Activated CD8-positive, alpha-beta memory T cell treated with anti-CD3 and anti-CD28 coated beads, Interleukin-2, amount 10 ng/mL, durations not matched to agents 7 days and 5 days (primary cell): ENCODE data around the gene SOX13. TPM values are rescaled to one million over a fixed set of nuclear protein-coding genes. Genes with fewer than 3 reads are reported as not detected.

Experiments used
- ATAC-seq: fragments of 150-1000 bp; cut with Tn5 transposase; one replicate; pipeline ENCODE4 v1.10.0; 2021; ENCODE audit warnings: moderate library complexity
- CTCF ChIA-PET: fragments of 350-600 bp; sonication (Branson Sonifier 250); formaldehyde crosslinking; loops from one replicate; lab custom pipeline; 2021; ENCODE audit warnings: antibody characterized with exemption; lab: Charles Lee
- DNase-seq: peaks from one replicate; pipeline ENCODE4 v3.0.0-alpha.2; 2020
- H3K27ac Mint-ChIP-seq: one replicate; pipeline ENCODE4 v1.8.0; 2021; ENCODE audit warnings: mild to moderate bottlenecking, mixed read lengths
- H3K27me3 Mint-ChIP-seq: one replicate; pipeline ENCODE4 v1.8.0; 2021; ENCODE audit warnings: mixed read lengths
- H3K36me3 Mint-ChIP-seq: one replicate; pipeline ENCODE4 v1.8.0; 2021; ENCODE audit warnings: mild to moderate bottlenecking, mixed read lengths
- H3K4me1 Mint-ChIP-seq: one replicate; pipeline ENCODE4 v1.8.0; 2021; ENCODE audit warnings: mixed read lengths
- H3K4me3 Mint-ChIP-seq: one replicate; pipeline ENCODE4 v1.8.0; 2021; ENCODE audit warnings: mild to moderate bottlenecking, moderate library complexity, mixed read lengths
- H3K9me3 Mint-ChIP-seq: one replicate; pipeline ENCODE4 v1.8.0; 2022; ENCODE audit warnings: low read depth, mixed read lengths
- total RNA-seq, 2 experiments: library from RNA; stranded (reverse); gene quantifications; one replicate each; pipeline ENCODE4 v1.2.3, GENCODE V29; 2021

SOX13 gene
- total RNA-seq, 2 experiments from 2014 or later = 1.0 to 1.9 TPM

DNA sequence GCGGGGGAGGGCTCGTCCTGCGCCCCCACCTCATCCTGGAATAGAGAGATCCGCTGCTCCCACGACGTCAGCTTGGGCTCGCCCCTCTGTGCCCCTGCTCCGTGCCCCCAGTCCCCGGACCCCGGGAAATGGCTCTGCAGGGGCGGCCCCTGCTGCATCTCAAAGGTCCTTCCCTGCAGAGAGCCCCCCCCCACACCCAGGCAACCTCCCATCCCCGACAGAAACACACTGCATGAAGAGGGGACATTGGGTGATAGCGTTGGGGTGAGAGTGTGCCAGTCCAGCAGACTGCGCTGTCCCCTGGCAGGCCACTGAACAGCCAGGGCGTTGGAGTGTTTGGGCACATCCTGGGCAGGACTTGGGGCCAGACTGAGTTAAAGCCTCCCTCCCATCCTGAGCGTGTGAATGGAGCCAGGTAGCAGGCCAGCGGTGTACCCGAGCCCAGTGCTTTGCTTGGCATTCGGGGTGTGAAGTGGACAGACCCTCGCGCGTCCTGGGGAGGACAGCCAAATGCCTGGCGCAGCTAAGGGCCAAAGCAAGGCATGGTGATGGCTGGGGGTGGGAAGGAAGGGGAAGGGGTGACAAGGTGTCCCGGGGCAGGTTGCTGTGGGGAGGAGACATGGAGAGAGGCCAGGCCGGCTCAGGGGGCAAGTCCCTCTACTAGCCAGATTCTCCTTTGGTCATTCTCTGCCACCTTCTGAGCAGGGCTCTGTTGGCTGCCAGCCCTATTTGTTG is 79.6 kb downstream of the SOX13 start:
- Mint-ChIP-seq H3K4me3 (peak overlapping the region; percentile 31), H3K4me1 (no peaks in the 10 kb centered on the region), H3K27me3 (peaks cover 20% of the 10 kb centered on the region), H3K9me3 (no peaks in the 10 kb centered on the region), H3K27ac (no peak overlapping the region), H3K36me3 (no peaks in the 10 kb centered on the region)
- no peak for DNase-seq
- no peak for ATAC-seq
- CTCF ChIA-PET = interaction anchor here (0.7 to 2.6 kb wide), 4 partner anchors 11 to 292 kb away, joined by 3 to 8 read pairs (median 4); no protein-coding TSS in a partner anchor

DNA sequence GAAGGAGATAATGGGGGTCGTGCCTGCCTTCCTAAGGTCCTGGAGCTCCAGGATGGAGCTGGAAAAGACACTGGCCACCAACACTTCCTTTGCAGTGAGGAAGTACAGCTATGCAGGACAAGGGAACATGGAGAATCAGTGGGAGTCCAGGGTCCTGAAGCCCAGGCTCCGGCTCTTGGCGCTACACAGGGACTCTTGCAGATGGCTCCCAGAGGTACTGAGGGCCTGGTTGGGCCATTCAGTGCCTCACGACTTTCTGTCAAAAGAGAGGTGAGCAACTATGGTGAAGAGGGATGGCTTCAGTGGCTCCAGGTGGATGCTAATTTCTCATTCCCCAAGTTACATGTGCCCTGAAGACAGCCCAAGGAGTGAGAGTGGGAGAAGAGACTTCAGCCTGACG is 80.8 kb downstream of the SOX13 start:
- peaks cover 20% of the 10 kb centered on the region for H3K27me3 Mint-ChIP-seq
- ATAC-seq (no peak), DNase-seq (no peak)
- no peak overlapping the region for H3K27ac Mint-ChIP-seq
- CTCF ChIA-PET = interaction anchor here (1.2 kb wide), 1 partner anchor 10 kb away, joined by 4 read pairs; no protein-coding TSS in a partner anchor
- H3K4me1 Mint-ChIP-seq = no peaks in the 10 kb centered on the region
- H3K4me3 Mint-ChIP-seq = no peak overlapping the region
- H3K9me3 Mint-ChIP-seq = no peaks in the 10 kb centered on the region
- no peaks in the 10 kb centered on the region for H3K36me3 Mint-ChIP-seq

DNA sequence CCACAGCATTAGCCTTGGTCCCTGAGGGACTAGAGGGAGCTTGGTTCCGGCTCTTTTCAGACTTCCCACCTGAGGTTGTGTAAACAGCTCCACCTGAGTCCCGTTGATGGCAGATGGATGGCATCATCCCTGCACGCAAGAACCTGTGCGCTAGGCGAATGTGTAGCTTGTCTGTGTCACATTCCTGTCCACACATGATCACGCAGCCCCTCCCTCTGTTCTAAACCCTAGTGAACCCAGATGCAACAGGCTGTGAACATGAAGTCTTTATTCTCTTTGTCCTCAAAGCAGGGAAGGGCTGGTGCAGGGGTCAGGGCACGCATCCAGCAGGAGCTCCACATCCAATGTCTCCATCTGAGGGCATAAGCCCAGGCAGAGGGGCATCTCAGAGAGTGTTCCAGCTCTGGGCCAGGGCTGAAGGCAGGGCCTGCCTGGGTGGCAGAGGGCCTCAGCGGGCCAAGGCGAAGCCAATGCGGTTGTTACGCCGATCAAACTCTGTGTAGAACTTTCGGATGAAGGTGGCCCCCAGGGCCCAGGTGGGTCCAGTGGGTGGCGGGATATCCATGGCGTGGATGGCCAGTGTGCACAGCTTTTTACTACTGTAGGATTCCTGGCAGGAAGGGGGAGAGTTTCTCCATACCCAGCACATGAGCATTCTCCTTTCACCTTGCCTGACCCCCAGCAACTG is 81.8 kb downstream of the SOX13 start:
- no peaks in the 10 kb centered on the region for H3K36me3 Mint-ChIP-seq
- H3K9me3 Mint-ChIP-seq = no peaks in the 10 kb centered on the region
- no peak overlapping the region for H3K27ac Mint-ChIP-seq
- no peak overlapping the region for H3K4me3 Mint-ChIP-seq
- H3K4me1 Mint-ChIP-seq = no peaks in the 10 kb centered on the region
- H3K27me3 Mint-ChIP-seq = peaks cover 20% of the 10 kb centered on the region
- ATAC-seq (no peak), DNase-seq (no peak)
- CTCF ChIA-PET = interaction anchor here (0.8 kb wide), 1 partner anchor 9 kb away, joined by 5 read pairs; no protein-coding TSS in a partner anchor

DNA sequence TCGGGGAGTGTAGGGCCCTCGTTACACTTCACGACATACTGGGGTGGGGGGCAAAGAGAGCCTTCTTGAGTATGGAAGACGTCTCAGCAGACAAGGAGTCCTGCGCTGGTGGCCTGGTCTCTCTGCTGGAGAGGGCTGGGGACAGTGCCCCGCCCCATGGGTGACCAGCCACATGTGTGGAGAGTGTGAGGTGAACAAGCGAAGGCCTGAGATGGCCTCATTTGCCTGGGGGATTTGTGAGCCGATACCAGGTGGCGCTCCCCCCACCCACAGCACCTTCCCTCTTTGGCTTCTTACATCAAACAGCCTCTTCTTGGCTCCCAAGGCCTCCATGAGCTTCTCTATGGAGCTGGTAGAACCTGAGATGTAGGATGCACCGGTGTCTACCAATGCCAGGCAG is 83.0 kb downstream of the SOX13 start:
- no peaks in the 10 kb centered on the region for H3K36me3 Mint-ChIP-seq
- ATAC-seq = no peak
- DNase-seq = no peak
- no peak overlapping the region for H3K27ac Mint-ChIP-seq
- peaks cover 11% of the 10 kb centered on the region for H3K27me3 Mint-ChIP-seq
- H3K4me1 Mint-ChIP-seq = no peaks in the 10 kb centered on the region
- CTCF ChIA-PET = no interaction called here
- no peak overlapping the region for H3K4me3 Mint-ChIP-seq
- no peaks in the 10 kb centered on the region for H3K9me3 Mint-ChIP-seq

DNA sequence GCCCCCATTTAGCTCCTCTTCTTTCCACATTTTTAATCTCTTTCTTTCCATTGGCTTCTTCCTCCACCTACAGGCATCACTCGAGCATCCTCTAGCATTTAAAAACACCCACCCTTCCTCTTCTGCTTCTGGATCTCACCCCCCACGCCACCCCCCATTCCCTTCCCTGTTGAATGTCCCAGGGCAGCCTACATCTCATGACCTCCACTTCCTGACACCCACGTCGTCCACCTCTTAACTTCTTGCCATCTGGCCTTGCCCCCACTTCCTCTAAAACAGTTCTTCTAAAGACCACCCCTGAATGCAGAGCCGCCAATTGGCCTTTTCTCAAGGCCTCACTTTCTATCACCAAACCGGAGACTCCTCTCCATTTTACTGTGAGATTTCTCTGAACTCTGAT is 85.0 kb downstream of the SOX13 start:
- H3K27me3 Mint-ChIP-seq = peaks cover 3% of the 10 kb centered on the region
- no peaks in the 10 kb centered on the region for H3K36me3 Mint-ChIP-seq
- no peak overlapping the region for H3K4me3 Mint-ChIP-seq
- no peaks in the 10 kb centered on the region for H3K4me1 Mint-ChIP-seq
- H3K9me3 Mint-ChIP-seq = no peaks in the 10 kb centered on the region
- ATAC-seq = no peak
- CTCF ChIA-PET = interaction anchor here (2.6 kb wide), 1 partner anchor 206 kb away, joined by 8 read pairs; no protein-coding TSS in a partner anchor
- DNase-seq = no peak
- H3K27ac Mint-ChIP-seq = no peak overlapping the region

DNA sequence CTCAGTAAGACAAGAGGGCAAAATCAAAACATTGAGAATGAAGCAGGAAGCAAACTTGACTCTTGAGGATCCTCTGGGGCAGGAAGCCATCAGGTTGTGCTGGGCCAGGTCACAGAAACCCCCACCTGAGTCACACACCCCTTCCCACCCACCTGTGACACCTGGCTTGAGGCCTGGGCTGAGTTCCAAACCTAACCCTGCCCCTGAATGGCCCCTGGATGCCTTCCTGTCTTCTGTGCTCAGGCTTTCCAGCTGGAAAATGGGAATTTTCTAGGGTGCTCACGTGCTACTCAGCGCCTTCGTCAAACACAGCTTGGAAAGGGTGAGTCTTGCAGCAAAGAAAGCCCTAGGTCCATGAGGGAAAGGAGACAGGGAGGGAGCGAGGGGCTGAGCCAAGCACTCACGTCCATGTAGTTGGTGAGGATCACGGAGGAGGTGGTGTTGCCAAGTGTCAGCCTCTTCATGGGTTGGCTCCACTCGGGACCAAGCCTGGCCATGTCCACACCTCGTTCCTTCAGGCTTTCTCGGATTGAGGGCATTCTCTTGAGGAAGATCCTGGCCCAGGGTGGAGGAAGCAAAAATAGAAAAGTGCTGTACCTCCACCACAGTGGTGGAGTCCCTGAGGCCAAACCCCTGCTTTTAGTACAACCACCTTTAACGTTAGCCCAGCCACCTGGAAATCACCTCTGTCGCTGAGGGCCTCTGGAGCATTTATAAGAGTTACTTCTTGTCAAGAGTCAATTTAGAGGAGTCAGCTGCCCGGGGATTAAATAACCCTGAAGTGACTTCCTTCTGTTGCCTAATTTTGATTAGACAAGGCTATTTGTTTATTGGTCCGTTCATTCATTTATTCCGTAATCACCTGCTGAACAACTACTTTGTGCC is 88.9 kb downstream of the SOX13 start:
- DNase-seq (no peak), ATAC-seq (no peak)
- no peak overlapping the region for H3K4me3 Mint-ChIP-seq
- H3K4me1 Mint-ChIP-seq = no peaks in the 10 kb centered on the region
- H3K9me3 Mint-ChIP-seq = no peaks in the 10 kb centered on the region
- H3K36me3 Mint-ChIP-seq = no peaks in the 10 kb centered on the region
- no peak overlapping the region for H3K27ac Mint-ChIP-seq
- peaks cover 3% of the 10 kb centered on the region for H3K27me3 Mint-ChIP-seq
- CTCF ChIA-PET = interaction anchor here (0.9 to 4.4 kb wide), 19 partner anchors 11 to 645 kb away, joined by 3 to 39 read pairs (median 5); partner anchors contain the start of genes ETNK2 and PLEKHA6

DNA sequence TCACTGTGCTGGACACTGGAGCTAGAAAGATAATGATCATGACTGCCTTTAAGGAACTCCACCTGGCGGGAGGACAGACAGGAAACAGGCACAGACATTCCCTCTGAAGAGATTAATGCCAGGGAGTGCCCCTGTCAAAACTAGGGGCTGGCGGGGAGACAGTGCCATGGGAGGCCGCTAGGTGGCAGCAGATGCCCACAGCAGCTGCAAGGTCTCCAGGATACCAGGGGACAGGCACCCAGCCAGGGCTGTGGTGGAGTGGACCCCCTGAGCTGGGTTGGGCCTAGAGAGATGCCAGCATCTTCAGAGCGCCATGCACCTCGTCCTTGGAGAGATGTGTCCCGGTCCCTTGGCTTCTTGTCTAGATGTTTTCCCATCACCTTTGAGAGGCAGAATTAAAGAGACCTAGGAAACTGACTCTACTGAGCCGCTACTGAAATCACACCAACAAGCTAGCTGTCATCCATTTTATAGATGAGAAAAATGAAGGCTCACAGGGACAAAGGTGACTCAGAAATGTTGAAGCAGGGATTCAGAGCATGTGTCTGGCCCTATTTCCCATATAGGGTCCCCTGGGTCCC is 89.7 kb downstream of the SOX13 start:
- peak; percentile 88 for ATAC-seq
- H3K4me3 Mint-ChIP-seq = no peak overlapping the region
- no peaks in the 10 kb centered on the region for H3K4me1 Mint-ChIP-seq
- no peak overlapping the region for H3K27ac Mint-ChIP-seq
- peak; percentile 80 for DNase-seq
- H3K27me3 Mint-ChIP-seq = peaks cover 3% of the 10 kb centered on the region
- no peaks in the 10 kb centered on the region for H3K9me3 Mint-ChIP-seq
- no peaks in the 10 kb centered on the region for H3K36me3 Mint-ChIP-seq
- CTCF ChIA-PET = interaction anchor here (0.6 to 4.4 kb wide), 28 partner anchors 8 to 644 kb away, joined by 3 to 39 read pairs (median 4); partner anchors contain the start of genes ETNK2 and PLEKHA6

DNA sequence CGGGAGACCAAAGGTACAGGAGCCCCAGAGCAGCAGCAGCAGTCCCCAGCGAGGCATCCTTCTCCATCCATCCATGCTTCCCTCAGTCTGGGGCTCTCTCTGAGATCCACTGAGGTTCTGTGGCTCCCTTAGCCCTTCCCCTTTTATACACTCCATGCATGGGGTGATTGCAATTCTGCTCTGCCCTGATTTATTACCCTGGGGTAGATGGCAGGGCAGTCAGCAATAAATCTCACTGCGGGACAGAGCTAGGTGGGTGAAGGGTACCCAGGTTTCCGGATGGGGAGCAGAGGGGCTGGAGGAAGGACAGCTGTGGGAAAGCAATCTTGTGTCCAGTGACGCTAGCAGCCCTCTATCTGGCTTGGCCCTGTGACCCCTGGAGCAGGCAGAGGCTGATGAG is 93.3 kb downstream of the SOX13 start, which contains the start of gene REN:
TSS of gene REN (minus strand) at position 119 of the 400 bp plus-strand sequence. CDS start at position 75, 44 bp downstream.
- Mint-ChIP-seq H3K27me3 (peaks cover 3% of the 10 kb centered on the region), H3K36me3 (peaks cover 2% of the 10 kb centered on the region), H3K4me1 (no peaks in the 10 kb centered on the region), H3K4me3 (no peak within 1 kb of the TSS), H3K9me3 (peaks cover 8% of the 10 kb centered on the region), H3K27ac (no peak within 1 kb of the TSS)
- DNase-seq (no peak), ATAC-seq (no peak)
- CTCF ChIA-PET = interaction anchor here (1.1 to 3.1 kb wide), 4 partner anchors 38 to 265 kb away, joined by 3 to 16 read pairs (median 5); no protein-coding TSS in a partner anchor

DNA sequence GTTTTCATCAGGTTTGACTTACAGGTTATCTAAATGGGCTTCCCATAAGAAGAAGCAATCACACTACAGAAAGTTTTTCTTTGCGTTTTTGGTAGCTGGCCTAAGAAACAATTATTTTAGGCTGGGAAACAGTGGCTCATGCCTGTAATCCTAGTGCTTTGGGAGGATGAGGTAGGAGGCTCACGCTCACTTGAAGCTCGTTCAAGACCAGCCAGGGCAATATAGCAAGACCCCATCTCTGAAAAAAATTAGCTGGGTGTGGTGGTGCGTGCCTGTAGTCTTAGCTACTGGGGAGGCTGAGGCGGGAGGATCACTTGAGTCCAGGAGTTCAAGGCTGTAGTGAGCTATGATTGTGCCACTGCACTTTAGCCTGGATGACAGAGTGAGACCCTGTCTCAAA is 94.8 kb downstream of the SOX13 start:
- no peak overlapping the region for H3K4me3 Mint-ChIP-seq
- peaks cover 3% of the 10 kb centered on the region for H3K27me3 Mint-ChIP-seq
- no peak overlapping the region for H3K27ac Mint-ChIP-seq
- no peaks in the 10 kb centered on the region for H3K4me1 Mint-ChIP-seq
- ATAC-seq = no peak
- H3K9me3 Mint-ChIP-seq = peaks cover 16% of the 10 kb centered on the region
- DNase-seq = no peak
- peaks cover 3% of the 10 kb centered on the region for H3K36me3 Mint-ChIP-seq
- CTCF ChIA-PET = interaction anchor here (2.5 to 3.1 kb wide), 2 partner anchors 196 to 230 kb away, joined by 7 to 16 read pairs; no protein-coding TSS in a partner anchor

DNA sequence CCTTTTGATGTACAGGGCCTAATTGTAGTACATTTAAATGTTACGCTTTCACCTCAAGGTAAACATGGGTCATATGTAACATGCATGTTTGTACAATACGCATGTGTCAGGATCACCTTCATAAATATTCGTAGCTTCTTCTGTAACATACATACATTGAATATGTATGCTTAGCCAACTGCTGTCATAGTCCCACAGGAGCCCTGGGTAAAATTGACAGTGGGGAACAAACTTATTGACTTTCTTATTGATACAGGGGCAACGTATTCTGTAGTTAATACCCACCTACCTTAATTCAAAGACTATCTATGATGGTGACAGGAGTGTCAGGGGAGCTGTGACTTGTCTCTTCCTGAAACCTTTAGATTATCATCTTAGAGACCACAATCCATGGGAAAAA is 96.9 kb downstream of the SOX13 start:
- DNase-seq = no peak
- Mint-ChIP-seq H3K27me3 (peaks cover 3% of the 10 kb centered on the region), H3K27ac (no peak overlapping the region), H3K4me3 (no peak overlapping the region), H3K4me1 (no peaks in the 10 kb centered on the region), H3K36me3 (peaks cover 3% of the 10 kb centered on the region), H3K9me3 (peaks cover 16% of the 10 kb centered on the region)
- CTCF ChIA-PET = interaction anchor here (1.2 kb wide), 1 partner anchor 37 kb away, joined by 3 read pairs; no protein-coding TSS in a partner anchor
- ATAC-seq = no peak

DNA sequence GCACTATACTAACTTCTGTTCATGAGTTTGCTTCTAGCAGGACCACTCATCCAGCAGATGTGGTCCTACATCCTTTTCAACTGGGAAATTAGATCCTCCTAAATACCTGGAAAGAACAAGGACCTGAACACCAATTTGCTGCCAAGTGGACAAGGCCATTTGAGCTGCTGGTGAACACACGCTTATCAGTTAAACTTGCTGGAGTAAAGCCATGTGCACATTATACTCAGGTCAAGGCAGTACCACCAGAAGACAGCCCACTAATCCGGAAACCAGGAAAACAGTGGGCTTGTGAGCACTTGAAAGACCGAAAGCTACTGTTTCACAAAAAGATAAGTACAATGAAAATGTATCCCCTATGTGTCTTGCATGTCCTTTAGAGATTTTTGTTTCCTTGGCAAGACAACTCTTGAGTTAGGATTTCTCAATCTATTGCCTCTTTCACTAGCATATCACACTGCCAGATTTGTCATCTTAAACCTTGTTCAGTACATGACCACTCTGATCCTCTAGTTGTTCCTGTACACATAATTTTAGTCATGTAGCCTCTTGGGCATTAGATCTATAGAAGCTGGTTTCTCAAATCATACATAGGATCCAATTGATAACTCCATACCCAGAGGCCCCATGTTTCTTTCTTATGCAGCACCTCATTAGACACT is 97.7 kb downstream of the SOX13 start:
- no peak overlapping the region for H3K27ac Mint-ChIP-seq
- no peaks in the 10 kb centered on the region for H3K4me1 Mint-ChIP-seq
- ATAC-seq (no peak), DNase-seq (no peak)
- H3K4me3 Mint-ChIP-seq = no peak overlapping the region
- H3K9me3 Mint-ChIP-seq = peaks cover 16% of the 10 kb centered on the region
- peaks cover 3% of the 10 kb centered on the region for H3K36me3 Mint-ChIP-seq
- no peaks in the 10 kb centered on the region for H3K27me3 Mint-ChIP-seq
- CTCF ChIA-PET = no interaction called here

DNA sequence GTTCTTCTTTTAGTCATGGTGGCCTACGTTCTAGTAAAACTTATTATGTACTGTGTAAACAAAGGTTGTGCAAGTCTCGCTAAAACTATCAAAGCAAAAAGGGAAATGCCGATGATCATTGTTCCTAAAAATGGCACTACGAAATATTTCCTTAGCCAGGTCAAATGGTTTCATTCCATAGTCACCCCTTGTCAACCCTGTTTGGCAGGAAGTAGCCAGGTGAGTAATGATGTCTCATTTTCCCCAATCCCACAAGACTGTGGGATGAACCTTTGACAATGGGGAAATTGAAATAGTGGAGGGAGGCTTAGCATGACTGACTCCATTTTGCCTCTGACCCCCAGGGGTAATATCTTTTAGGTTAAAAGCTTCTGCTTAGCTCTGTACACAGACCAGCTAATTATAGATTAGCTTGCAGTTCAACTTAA is 98.8 kb downstream of the SOX13 start:
- Mint-ChIP-seq H3K27ac (no peak overlapping the region), H3K27me3 (no peaks in the 10 kb centered on the region), H3K9me3 (peaks cover 16% of the 10 kb centered on the region), H3K36me3 (peaks cover 3% of the 10 kb centered on the region), H3K4me1 (no peaks in the 10 kb centered on the region), H3K4me3 (no peak overlapping the region)
- CTCF ChIA-PET = interaction anchor here (1.4 kb wide), 1 partner anchor 8 kb away, joined by 4 read pairs; no protein-coding TSS in a partner anchor
- ATAC-seq (no peak), DNase-seq (no peak)
